ENCODE results near the gene RPH3AL.
"Not testable (repeated sequence)": the region's sequence is repeated elsewhere in the genome, so short reads cannot be mapped to it uniquely, and the experiment has no call there.

RPH3AL gene

GRCh38 chr17:260944-261343, 91.7 kb downstream of the RPH3AL start:
- no peak for DNase-seq (ENCODE audit: low spot score)

GRCh38 chr17:260031-260791, 92.4 kb downstream of the RPH3AL start:
- DNase-seq (ENCODE audit: low spot score), result no peak

GRCh38 chr17:259341-259976, 93.1 kb downstream of the RPH3AL start:
- DNase-seq (ENCODE audit: low spot score), result no peak

GRCh38 chr17:258906-259305, 93.7 kb downstream of the RPH3AL start:
- DNase-seq (ENCODE audit: low spot score), result no peak

- no peak for DNase-seq (ENCODE audit: low spot score)
These were observed 94.4 kb downstream of the RPH3AL start for GRCh38 chr17:258045-258734.

- DNase-seq (ENCODE audit: low spot score), result no peak
These were observed 99.3 kb downstream of the RPH3AL start for GRCh38 chr17:253091-253846.

- no peak for DNase-seq (ENCODE audit: low spot score)
These were observed 100.2 kb downstream of the RPH3AL start for GRCh38 chr17:252456-252855.

GRCh38 chr17:251531-251930, 101.1 kb downstream of the RPH3AL start:
- no peak for DNase-seq (ENCODE audit: low spot score)

GRCh38 chr17:250487-251300, 101.9 kb downstream of the RPH3AL start:
- DNase-seq (ENCODE audit: low spot score), result no peak

GRCh38 chr17:249236-249993, 103.2 kb downstream of the RPH3AL start:
- DNase-seq (ENCODE audit: low spot score), result no peak

- no peak for DNase-seq (ENCODE audit: low spot score)
These were observed 104.0 kb downstream of the RPH3AL start for GRCh38 chr17:248337-249235.

GRCh38 chr17:247767-248166, 104.8 kb downstream of the RPH3AL start:
- DNase-seq (ENCODE audit: low spot score), result no peak

GRCh38 chr17:246851-247421, 105.7 kb downstream of the RPH3AL start:
- no peak for DNase-seq (ENCODE audit: low spot score)

- no peak for DNase-seq (ENCODE audit: low spot score)
These were observed 106.4 kb downstream of the RPH3AL start for GRCh38 chr17:246226-246625.

GRCh38 chr17:245611-246010, 107.0 kb downstream of the RPH3AL start:
- DNase-seq (ENCODE audit: low spot score), result no peak

GRCh38 chr17:245020-245419, 107.6 kb downstream of the RPH3AL start:
- no peak for DNase-seq (ENCODE audit: low spot score)

- not testable (repeated sequence) for DNase-seq (ENCODE audit: low spot score)
These were observed 108.7 kb downstream of the RPH3AL start for GRCh38 chr17:243924-244323.

- no peak for DNase-seq (ENCODE audit: low spot score)
These were observed 113.7 kb downstream of the RPH3AL start for GRCh38 chr17:238964-239259.

Data from CD4-positive, alpha-beta T cell treated with Interleukin-2 at 100 ng/mL for 4 hours (primary cell).